Left ventricle myocardium inferior (tissue), 1 donor: ENCODE measurements around the gene TSPAN13. TPM values are rescaled to one million over a fixed set of nuclear protein-coding genes. Genes with fewer than 3 reads are reported as not detected.

Experiments used
- DNase-seq: peaks from one replicate; pipeline ENCODE4 v3.0.0-alpha.2; 2020
- H3K27ac ChIP-seq: fragments of 200-600 bp; replicated peaks from 2 replicates; pipeline ENCODE4 v1.8.0; 2021
- H3K27me3 ChIP-seq: fragments of 200-600 bp; 2 replicates; pipeline ENCODE4 v1.8.0; 2021; ENCODE audit warnings: low read depth
- H3K36me3 ChIP-seq: fragments of 200-600 bp; 2 replicates; pipeline ENCODE4 v1.8.0; 2021
- H3K4me1 ChIP-seq: fragments of 200-600 bp; 2 replicates; pipeline ENCODE4 v1.8.0; 2021
- H3K4me3 ChIP-seq: fragments of 200-600 bp; 2 replicates; pipeline ENCODE4 v1.8.0; 2021; ENCODE audit warnings: mild to moderate bottlenecking, moderate library complexity
- H3K9me3 ChIP-seq: fragments of 200-600 bp; replicated peaks from 2 replicates; pipeline ENCODE4 v1.8.0; 2021
- CTCF ChIP-seq: fragments of 200-600 bp; IDR thresholded peaks from 2 replicates; pipeline ENCODE4 v1.8.0; 2021; ENCODE audit warnings: antibody characterized with exemption, mild to moderate bottlenecking, borderline replicate concordance
- intact Hi-C: fragments of 100-400 bp; cut with micrococcal nuclease; formaldehyde crosslinking; loops from one replicate; pipeline ENCODE4 v1.11.0; 2022
- total RNA-seq: library from RNA; stranded (reverse); fragmentation: NEBNext Ultra II Directional; extraction: Animal tissue kit (Norgen Biotek cat#: 25700); gene quantifications from one replicate; pipeline ENCODE4 v1.2.1, GENCODE V29; 2021
- donor health status: DM: no; HTN: yes; CAD: no; lungs with severe emphysema.

Gene TSPAN13
- total RNA-seq, 1 donor from 2014 or later: 13.7 TPM

DNA sequence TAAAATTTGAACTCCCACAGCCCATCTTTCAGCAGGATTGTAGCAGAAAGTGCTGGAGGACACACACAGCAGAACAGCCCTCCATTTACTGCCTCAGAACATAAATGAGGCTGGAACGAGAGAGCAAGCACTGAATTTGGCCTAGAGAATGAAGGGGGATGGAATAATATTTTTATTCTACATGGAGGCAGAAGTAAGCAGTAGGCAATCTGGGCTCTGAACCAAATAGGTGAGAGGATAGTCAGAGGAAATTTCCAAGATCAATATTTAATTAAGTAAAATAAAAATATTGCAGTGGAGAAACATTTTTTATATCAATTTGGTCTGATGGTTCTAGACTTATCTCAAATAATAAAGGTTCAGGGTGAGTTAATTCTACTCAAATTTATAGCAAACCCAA lies 29.2 kb upstream of the TSPAN13 start:
- no peak overlapping the region for H3K4me3 ChIP-seq
- no peaks in the 10 kb centered on the region for H3K36me3 ChIP-seq
- intact Hi-C loops: no loop called here
- H3K27me3 ChIP-seq: no peaks in the 10 kb centered on the region
- no peaks in the 10 kb centered on the region for H3K4me1 ChIP-seq
- TF ChIP-seq CTCF: no peak
- DNase-seq: no peak
- H3K9me3 ChIP-seq: no peaks in the 10 kb centered on the region
- no peak overlapping the region for H3K27ac ChIP-seq

- Histone ChIP-seq H3K27me3 (no peaks in the 10 kb centered on the region), H3K4me1 (no peaks in the 10 kb centered on the region), H3K36me3 (no peaks in the 10 kb centered on the region), H3K27ac (no peak overlapping the region), H3K4me3 (no peak overlapping the region), H3K9me3 (no peaks in the 10 kb centered on the region)
- no peak for DNase-seq
- intact Hi-C loops: no loop called here
- TF ChIP-seq CTCF: no peak
Measured at GRCh38 chr7:16726189-16726588, 27.4 kb upstream of the TSPAN13 start.

GRCh38 chr7:16727736-16728135 lies 25.8 kb upstream of the TSPAN13 start:
- H3K27me3 ChIP-seq: no peaks in the 10 kb centered on the region
- no peaks in the 10 kb centered on the region for H3K9me3 ChIP-seq
- DNase-seq: no peak
- intact Hi-C loops: no loop called here
- no peaks in the 10 kb centered on the region for H3K36me3 ChIP-seq
- no peaks in the 10 kb centered on the region for H3K4me1 ChIP-seq
- no peak for TF ChIP-seq CTCF
- H3K4me3 ChIP-seq: no peak overlapping the region
- no peak overlapping the region for H3K27ac ChIP-seq

GRCh38 chr7:16728811-16729210 lies 24.7 kb upstream of the TSPAN13 start:
- no peak overlapping the region for H3K4me3 ChIP-seq
- no peak for TF ChIP-seq CTCF
- no peaks in the 10 kb centered on the region for H3K36me3 ChIP-seq
- H3K4me1 ChIP-seq: no peaks in the 10 kb centered on the region
- intact Hi-C loops: no loop called here
- no peak overlapping the region for H3K27ac ChIP-seq
- no peak for DNase-seq
- no peaks in the 10 kb centered on the region for H3K27me3 ChIP-seq
- H3K9me3 ChIP-seq: no peaks in the 10 kb centered on the region

DNA sequence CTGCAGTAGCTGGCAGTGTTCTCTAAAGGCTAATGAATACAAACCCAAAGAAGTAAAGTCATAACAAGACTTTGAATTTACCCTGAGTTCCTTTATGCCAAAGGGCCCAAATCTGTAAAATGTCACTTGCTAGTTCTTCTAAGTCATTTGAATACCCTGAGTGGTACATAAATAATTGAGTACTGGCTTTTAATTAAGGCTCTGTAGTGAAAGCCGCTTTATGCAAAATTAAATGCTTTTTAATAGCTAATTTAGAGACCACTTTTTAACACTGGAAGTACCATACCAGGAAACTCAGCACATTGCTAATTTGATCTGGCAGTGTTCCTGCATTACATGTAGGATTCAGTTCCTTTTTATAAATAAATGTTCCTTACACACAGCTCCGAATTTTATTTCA lies 24.0 kb upstream of the TSPAN13 start:
- no peak for TF ChIP-seq CTCF
- no peak for DNase-seq
- no peak overlapping the region for H3K27ac ChIP-seq
- H3K36me3 ChIP-seq: no peaks in the 10 kb centered on the region
- intact Hi-C loops: no loop called here
- H3K27me3 ChIP-seq: no peaks in the 10 kb centered on the region
- no peaks in the 10 kb centered on the region for H3K9me3 ChIP-seq
- no peak overlapping the region for H3K4me3 ChIP-seq
- H3K4me1 ChIP-seq: no peaks in the 10 kb centered on the region

GRCh38 chr7:16730937-16731336 lies 22.6 kb upstream of the TSPAN13 start:
- intact Hi-C loops: no loop called here
- no peak for TF ChIP-seq CTCF
- no peak overlapping the region for H3K27ac ChIP-seq

More at GRCh38 chr7:16730937-16731336, 22.6 kb upstream of the TSPAN13 start:
- Histone ChIP-seq H3K36me3 (no peaks in the 10 kb centered on the region), H3K4me3 (no peak overlapping the region), H3K9me3 (no peaks in the 10 kb centered on the region), H3K4me1 (peaks cover 5% of the 10 kb centered on the region), H3K27me3 (no peaks in the 10 kb centered on the region)
- DNase-seq: no peak
